GM12865 (cell line): ENCODE measurements around the gene MTFP1.

ENCODE experiments used
- DNase-seq: peaks from one replicate; pipeline ENCODE4 v3.0.0; 2010; ENCODE audit warnings: low read depth
- H3K4me3 ChIP-seq: 2 replicates; pipeline ENCODE4 v1.5.1; 2011; ENCODE audit warnings: mild to moderate bottlenecking, low read depth, low read length, control low read depth
- CTCF ChIP-seq: IDR thresholded peaks from 2 replicates; pipeline ENCODE4 v1.5.1; 2011; ENCODE audit warnings: low read length, control low read depth, low read depth, inconsistent platforms; ENCODE audit not compliant: insufficient read depth; ENCODE audit errors: missing control alignments

Gene MTFP1

GRCh38 chr22:30429887-30430286 is 4.3 kb downstream of the MTFP1 start:
- no peak overlapping the region for H3K4me3 ChIP-seq
- DNase-seq = no peak
- no peak for TF ChIP-seq CTCF

GRCh38 chr22:30430933-30431332 is 5.4 kb downstream of the MTFP1 start:
- no peak for DNase-seq
- no peak overlapping the region for H3K4me3 ChIP-seq
- TF ChIP-seq CTCF = no peak

GRCh38 chr22:30432096-30432495 is 6.5 kb downstream of the MTFP1 start:
- no peak for TF ChIP-seq CTCF
- DNase-seq = no peak

GRCh38 chr22:30432520-30432919 is 7.0 kb downstream of the MTFP1 start:
- no peak for DNase-seq
- no peak overlapping the region for H3K4me3 ChIP-seq
- no peak for TF ChIP-seq CTCF

More at GRCh38 chr22:30432096-30432495, 6.5 kb downstream of the MTFP1 start:
- H3K4me3 ChIP-seq = no peak overlapping the region

- no peak overlapping the region for H3K4me3 ChIP-seq
- DNase-seq = no peak
- TF ChIP-seq CTCF = no peak
Observed at GRCh38 chr22:30433227-30433626, 7.7 kb downstream of the MTFP1 start.

- no peak for DNase-seq
- no peak for TF ChIP-seq CTCF
- no peak overlapping the region for H3K4me3 ChIP-seq
Observed at GRCh38 chr22:30433773-30434172, 8.2 kb downstream of the MTFP1 start.

- DNase-seq = no peak
- TF ChIP-seq CTCF = no peak
- H3K4me3 ChIP-seq = peak overlapping the region; percentile 35
Observed at GRCh38 chr22:30434843-30435242, 9.3 kb downstream of the MTFP1 start.
